ENCODE measurements around the gene MRGPRE.
"Not testable (repeated sequence)": the region's sequence is repeated elsewhere in the genome, so short reads cannot be mapped to it uniquely, and the experiment has no call there.

Gene MRGPRE, protein sequence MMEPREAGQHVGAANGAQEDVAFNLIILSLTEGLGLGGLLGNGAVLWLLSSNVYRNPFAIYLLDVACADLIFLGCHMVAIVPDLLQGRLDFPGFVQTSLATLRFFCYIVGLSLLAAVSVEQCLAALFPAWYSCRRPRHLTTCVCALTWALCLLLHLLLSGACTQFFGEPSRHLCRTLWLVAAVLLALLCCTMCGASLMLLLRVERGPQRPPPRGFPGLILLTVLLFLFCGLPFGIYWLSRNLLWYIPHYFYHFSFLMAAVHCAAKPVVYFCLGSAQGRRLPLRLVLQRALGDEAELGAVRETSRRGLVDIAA

DNA sequence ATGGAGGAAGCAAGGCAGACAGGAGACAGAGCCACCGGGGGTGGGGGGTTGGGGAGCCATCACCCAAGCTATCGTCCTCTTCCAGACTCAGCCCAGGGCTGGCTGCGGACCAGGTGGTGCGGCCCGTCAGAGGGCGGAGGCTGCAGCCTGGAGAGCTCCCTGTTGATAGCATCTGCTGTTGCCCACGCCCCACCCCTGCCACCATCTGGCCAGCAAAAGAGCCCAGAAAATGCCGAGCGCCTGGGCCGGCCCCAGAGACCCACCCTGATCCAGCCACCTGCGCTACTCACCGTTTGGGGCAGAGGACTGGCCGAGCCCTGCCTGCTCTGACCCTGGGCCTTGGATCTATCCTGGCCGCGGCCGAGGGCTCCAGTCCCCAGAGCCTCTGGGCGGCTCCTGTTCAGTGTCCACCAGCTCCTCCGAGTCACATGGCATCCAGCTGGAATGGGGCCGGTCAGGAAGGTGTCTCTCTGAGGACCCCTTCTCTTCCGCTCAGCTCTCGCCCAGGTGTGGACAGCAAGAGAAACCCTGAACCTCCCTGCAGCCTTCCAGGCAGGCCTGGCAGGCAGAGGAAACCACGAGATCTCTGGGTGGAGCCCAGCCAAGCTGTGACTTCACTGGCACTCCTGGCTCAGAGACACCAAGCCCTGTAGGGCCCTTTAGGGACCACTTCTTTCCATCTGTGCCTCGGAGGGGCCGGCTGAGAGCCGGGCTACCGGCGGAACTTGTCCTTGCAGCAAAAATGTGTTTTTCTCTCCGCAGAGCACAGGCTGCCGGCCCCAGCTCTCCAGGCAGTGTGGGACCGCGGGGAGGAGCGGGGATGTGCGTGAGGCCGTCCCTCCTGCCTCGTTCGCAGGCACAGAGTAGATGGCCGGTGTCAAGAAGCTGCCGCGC lies at the start of gene MRGPRE:
Gene MRGPRE (minus strand): TSS at position 567 of the 894 bp plus-strand sequence. CDS start 3,618 bp downstream, outside the sequence.
- DNase-seq = no peak

- not testable (repeated sequence) for DNase-seq
Observed at GRCh38 chr11:3281146-3281545, 48.9 kb upstream of the MRGPRE start.

DNA sequence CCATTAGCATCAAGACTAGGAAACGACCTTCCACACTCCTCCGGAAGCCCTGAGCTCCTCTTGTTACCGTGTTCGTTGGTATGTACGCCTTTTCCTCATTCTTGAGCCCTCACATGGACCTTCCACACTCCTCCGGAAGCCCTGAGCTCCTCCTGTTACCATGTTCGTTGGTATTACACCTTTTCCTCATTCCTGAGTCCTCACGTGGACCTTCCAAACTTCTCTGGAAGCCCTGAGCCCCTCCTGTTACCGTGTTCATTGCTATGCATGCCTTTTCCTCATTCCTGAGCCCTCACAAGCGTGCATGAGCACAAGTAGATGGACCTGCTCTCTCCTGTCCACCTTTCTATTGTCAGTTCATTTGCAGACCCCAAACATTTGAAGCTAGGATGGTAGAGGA lies 48.4 kb upstream of the MRGPRE start:
- DNase-seq = not testable (repeated sequence)

DNA sequence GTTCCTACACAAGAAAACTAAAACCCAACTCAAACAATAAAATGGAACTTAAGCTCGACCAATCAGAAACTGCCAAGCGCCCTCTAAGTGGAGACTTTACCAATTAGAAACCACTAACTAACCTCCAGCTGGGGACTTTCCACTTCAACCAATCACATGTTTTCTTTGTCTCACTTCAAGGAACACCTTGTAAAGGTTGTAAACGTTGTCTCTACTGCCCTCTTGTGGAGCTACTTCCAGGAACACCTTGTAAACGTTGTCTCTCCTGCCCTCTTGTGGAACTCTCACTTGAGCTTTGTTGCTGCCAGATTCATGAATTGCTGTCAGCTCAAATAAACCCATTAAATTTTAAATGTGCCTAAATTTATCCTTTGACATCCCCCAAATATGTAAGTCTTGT lies 46.7 kb upstream of the MRGPRE start:
- DNase-seq = not testable (repeated sequence)

DNA sequence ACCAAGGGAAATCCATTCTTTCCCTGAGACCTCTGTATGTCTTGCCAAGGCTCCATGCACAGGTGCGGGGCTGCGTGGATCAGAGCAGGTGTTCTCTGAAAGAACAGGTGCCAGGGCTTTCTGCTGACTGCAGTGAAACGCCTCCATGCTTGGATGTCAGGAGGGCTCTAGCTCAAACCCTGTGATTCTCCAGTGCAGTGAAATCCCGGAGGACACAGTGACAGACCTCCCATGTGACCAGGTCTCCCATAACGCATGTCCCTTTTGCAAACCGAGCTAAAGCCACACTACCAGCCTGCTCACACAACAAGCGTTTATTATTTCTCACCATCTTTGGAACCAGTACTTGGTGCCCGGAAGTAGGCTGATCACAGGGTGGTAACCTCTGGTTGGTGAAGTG lies 41.4 kb upstream of the MRGPRE start:
- not testable (repeated sequence) for DNase-seq

- not testable (repeated sequence) for DNase-seq
Observed at GRCh38 chr11:3262548-3262947, 30.3 kb upstream of the MRGPRE start.

- not testable (repeated sequence) for DNase-seq
Observed at GRCh38 chr11:3261831-3262230, 29.6 kb upstream of the MRGPRE start.

DNA sequence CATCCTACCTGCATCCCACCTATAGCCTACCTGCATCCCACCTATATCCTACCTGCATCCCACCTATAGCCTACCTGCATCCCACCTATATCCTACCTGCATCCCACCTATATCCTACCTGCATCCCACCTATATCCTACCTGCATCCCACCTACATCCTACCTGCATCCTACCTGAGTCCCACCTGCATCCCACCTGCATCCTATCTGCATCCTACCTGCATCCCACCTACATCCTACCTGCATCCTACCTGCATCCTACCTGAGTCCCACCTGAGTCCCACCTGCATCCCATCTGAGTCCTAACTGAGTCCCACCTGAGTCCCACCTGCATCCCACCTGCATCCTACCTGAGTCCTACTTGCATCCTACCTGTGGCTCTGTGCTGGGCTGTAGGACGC lies 25.3 kb upstream of the MRGPRE start:
- DNase-seq = not testable (repeated sequence)

GRCh38 chr11:3255241-3255640 lies 23.0 kb upstream of the MRGPRE start:
- DNase-seq = not testable (repeated sequence)

GRCh38 chr11:3254773-3255172 lies 22.6 kb upstream of the MRGPRE start:
- not testable (repeated sequence) for DNase-seq

DNA sequence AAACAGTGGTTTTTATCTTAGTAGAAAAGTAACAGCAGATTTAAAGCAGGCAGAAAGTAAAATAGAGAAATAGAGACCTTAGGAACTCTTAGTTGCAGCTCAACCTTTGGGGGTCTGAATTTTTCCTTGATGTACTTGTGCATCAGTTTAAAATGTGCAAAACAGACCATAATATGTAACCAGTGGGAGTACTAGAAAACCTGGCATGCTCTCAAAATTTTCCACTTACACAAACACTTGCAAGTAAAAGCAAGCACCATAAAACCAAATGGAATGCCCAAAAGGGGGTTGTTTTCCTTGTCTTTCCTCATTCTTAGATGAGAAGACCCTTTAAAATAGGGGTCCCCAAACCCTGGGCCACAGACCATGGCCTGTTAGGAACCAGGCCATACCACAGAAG lies 12.9 kb upstream of the MRGPRE start:
- DNase-seq = no peak

GRCh38 chr11:3243880-3244279 lies 11.7 kb upstream of the MRGPRE start:
- no peak for DNase-seq

- no peak for DNase-seq
Observed at GRCh38 chr11:3237119-3237518, 4.9 kb upstream of the MRGPRE start.

DNA sequence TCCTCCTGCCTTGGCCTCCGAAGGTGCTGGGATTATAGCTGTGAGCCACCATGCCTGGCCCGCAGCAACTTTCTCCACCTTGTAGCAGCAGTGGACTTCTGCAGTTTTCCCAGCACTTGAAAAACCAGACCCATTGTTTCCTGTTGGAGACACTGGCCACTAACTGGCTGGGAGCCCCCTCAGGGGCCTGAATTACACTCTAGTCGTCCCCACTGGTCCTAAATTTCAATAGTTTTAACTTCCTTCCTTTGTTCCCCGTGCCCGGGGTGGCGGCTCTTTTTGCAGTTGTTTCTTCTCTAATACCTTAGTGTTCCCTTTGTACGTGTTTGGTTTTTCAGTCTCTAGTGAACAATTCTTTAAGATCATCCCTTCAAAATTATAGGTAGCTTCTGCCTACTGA lies 2.6 kb upstream of the MRGPRE start:
- DNase-seq = no peak

DNA sequence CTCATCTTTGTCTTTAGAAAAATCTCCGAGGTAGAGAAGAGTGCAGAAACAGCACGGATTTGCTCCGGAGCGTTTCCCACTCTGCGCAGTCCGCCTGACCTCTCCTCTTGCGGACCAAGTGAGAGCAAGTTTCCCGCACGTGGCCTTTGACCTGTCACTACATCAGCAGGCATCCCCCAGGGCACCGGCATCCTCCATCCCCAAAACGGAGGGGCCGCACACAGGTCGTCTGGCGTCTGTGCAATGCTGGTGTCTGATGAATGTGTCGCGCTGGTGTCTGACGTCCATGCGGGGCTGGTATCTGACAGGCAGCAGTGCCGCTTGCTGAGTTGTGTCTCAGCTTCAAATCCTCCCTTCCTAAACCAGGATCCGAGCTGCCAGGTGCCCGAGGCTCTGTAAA lies 739 bp upstream of the MRGPRE start:
- no peak for DNase-seq

- DNase-seq = no peak
Observed at GRCh38 chr11:3231550-3231850, 717 bp downstream of the MRGPRE start.

- no peak for DNase-seq
Observed at GRCh38 chr11:3230636-3231549, 1.3 kb downstream of the MRGPRE start.

GRCh38 chr11:3229673-3230630 lies 2.3 kb downstream of the MRGPRE start:
- DNase-seq = no peak

DNA sequence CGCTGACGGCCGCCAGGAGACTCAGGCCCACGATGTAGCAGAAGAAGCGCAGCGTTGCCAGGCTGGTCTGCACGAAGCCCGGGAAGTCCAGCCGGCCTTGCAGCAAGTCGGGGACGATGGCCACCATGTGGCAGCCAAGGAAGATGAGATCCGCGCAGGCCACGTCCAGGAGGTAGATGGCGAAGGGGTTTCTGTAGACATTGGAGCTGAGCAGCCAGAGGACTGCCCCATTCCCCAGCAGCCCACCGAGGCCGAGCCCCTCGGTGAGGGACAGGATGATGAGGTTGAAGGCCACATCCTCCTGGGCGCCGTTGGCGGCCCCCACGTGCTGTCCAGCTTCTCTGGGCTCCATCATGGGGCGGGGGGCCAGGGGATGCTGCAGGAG lies 3.8 kb downstream of the MRGPRE start:
- no peak for DNase-seq

DNA sequence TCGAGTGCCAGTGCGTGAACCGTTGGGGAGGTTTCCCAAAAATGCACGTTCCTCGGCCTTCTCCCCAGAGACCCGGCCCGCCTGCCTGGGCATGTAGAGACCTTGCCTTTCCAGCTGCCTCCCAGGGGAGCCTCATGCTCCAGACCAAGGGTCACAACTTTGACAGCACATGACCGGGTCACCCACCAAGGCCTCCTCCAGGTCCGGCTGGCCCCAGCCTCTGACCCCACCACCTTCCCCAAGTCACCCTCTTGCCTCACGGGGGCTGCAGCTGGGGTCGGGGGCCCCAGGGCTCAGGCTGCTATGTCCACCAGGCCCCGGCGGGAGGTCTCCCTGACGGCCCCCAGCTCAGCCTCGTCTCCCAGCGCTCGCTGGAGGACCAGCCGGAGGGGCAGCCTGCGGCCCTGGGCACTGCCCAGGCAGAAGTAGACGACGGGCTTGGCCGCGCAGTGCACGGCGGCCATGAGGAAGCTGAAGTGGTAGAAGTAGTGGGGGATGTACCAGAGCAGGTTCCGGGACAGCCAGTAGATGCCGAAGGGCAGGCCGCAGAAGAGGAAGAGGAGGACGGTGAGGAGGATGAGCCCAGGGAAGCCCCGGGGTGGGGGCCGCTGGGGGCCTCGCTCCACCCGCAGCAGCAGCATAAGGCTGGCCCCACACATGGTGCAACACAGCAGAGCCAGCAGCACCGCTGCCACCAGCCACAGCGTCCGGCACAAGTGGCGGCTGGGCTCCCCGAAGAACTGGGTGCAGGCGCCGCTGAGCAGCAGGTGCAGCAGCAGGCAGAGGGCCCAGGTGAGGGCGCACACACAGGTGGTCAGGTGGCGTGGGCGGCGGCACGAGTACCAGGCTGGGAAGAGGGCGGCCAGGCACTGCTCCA lies 4.4 kb downstream of the MRGPRE start:
- no peak for DNase-seq
